ENCODE measurements around the gene COL20A1.

- no peak for TF ChIP-seq CTCF (IDR thresholded peaks at IDR 0.05)
- no peak for TF ChIP-seq POLR2A (IDR thresholded peaks at IDR 0.05)
Observed at GRCh38 chr20:63325021-63325471, 32.1 kb downstream of the COL20A1 start.

Measured in testis (tissue), 2 donors.